GM18520 (cell line): Measurements from ENCODE around the gene KIAA1671.

ENCODE experiments used
- ATAC-seq: cut with Tn5 transposase; IDR thresholded peaks from one replicate; pipeline ENCODE4 v1.9.1; 2021; ENCODE audit not compliant: unreplicated experiment

The KIAA1671 gene

GRCh38 chr22:24950272-24950902, 2.1 kb upstream of the KIAA1671 start:
- ATAC-seq: no peak

GRCh38 chr22:24952837-24953383, 394 bp downstream of the KIAA1671 start:
- ATAC-seq: no peak

DNA sequence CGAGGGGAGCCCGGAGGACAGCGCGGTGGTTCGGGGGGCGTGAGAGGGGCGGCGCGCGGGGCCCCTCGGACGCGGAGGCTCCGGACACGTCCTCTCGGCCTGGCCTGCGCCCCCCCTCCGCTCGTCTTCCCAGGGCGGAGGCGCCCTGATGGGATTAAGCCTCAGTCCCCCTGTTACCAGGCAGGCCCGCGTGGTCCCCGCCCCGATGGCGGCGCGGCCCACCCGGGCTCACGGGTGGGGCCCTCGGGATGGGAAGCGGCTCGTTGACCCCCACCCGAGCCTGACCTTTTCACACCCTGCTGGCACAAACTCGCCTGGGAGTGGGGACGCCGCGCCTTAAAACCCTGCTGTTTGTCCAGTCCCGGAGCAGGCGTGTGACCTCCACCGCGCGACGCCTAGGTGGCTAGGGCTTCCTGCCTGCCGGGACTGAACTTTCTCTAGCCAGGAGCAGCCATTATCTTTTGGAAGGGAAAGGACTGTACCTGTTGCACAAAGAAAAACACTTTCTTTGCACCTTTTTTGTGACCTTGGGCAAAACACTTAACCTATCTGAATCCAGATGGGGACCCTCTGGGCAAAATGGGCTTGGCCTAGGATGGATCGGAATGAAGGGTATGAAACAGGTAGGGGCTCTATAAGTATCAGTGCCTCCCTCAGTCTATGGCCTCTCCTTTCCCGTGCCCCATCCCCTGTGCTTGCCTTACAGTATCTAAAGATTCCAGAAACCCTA, 1.0 kb downstream of the KIAA1671 start:
- ATAC-seq: no peak

DNA sequence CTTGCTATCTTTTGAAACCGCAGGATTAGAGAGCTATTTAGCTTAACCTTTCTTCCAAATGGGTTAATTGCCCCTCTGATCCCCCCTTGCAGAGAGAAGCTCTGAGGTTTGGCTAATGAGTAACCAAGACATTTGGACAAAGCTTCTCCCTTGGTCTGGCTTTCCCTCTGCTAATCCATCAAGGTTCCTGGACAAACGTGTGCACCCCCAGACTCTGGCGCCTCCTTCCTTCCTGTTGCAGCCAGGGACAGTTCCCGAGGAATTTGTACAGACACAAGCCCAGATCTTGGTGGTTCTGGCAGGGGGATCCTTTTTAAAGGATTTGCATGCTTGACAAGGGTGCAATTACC, 1.6 kb downstream of the KIAA1671 start:
- ATAC-seq: no peak

GRCh38 chr22:24954856-24955255, 2.3 kb downstream of the KIAA1671 start:
- no peak for ATAC-seq

- ATAC-seq: no peak
Measured at GRCh38 chr22:24957043-24957442, 4.5 kb downstream of the KIAA1671 start.

- ATAC-seq: no peak
Measured at GRCh38 chr22:24961217-24961844, 8.8 kb downstream of the KIAA1671 start.

GRCh38 chr22:24962094-24962493, 9.6 kb downstream of the KIAA1671 start:
- no peak for ATAC-seq

- ATAC-seq: no peak
Measured at GRCh38 chr22:24962835-24963234, 10.3 kb downstream of the KIAA1671 start.

DNA sequence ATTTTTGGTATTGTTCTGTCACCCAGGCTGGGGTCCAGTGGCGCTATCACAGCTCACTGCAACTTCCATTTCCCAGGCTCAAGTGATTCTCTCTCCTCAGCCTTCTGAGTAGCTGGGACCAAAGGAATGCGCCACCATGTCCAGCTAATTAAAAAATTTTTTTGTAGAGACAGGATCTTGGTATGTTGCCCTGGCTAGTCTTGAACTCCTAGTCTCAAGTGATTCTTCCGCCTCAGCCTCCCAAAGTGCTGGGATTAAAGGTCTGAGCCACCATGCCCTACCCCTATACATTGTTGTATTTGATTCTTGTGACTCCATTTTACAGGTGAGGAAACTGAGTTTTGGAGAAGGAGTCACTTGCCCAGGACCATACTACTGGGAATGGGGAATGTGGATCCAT, 11.9 kb downstream of the KIAA1671 start:
- no peak for ATAC-seq

- ATAC-seq: no peak
Measured at GRCh38 chr22:24965822-24966626, 13.5 kb downstream of the KIAA1671 start.

DNA sequence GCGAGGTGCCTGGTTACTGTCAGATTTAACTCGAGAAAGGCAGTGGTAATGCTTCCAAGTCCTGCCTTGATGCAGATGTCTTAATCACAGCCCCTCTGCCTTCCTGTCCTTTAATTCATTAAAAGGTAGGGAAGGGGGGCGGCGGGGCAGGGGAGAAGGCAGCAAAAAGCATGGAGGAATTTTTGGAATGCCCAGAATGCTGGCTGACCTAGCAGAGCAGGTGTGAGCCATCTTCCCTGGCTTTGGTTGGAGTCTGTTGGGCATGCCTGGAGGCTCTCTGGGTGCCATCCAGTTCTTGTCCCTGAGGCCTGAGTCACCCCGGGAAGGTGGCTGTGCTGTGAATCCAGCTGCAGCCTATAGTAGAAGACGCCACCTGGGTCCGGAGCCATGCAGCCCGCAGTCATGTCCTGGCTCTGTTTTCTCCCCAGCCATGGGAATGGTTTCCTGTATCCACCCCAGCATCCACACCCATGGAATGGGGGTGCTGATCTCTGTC, 15.6 kb downstream of the KIAA1671 start:
- ATAC-seq: no peak

DNA sequence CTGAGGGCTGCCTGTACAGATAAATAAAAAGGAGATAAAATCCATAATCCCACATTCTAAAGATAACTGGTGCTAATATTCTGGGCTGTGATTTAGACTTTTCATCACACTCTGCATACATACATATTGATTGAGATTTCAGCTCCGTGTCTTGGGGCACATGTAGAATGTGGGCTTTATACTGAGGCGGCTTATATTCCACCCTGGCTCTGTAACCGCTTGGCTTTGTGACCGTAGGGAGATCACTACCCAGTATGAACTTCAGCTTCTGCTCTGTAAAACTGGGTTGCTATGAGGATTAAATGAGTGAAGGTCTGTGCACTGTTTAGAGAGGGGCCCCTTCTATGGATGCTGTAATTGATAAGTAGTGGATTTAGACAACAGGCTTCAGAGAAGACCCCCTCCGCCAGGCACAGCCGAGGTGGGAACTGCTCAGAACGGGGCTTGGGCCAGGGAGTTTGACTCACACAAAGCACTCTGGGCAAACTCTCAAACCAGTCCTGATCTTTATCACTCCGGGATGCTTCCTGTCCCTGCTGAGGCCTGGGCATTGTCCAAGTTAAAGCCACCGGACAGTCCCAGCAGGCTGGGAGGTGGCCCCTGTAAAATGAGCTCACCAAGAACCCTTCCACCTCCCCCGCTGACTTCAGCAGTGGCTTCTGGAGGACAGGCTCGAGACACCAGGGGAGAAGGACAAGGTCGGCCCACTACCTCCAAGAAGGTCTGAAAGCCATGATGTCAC, 17.2 kb downstream of the KIAA1671 start:
- no peak for ATAC-seq

- no peak for ATAC-seq
Measured at GRCh38 chr22:24972369-24972768, 19.9 kb downstream of the KIAA1671 start.

GRCh38 chr22:24973872-24974271, 21.4 kb downstream of the KIAA1671 start:
- ATAC-seq: no peak

- ATAC-seq: no peak
Measured at GRCh38 chr22:24975125-24975640, 22.7 kb downstream of the KIAA1671 start.

DNA sequence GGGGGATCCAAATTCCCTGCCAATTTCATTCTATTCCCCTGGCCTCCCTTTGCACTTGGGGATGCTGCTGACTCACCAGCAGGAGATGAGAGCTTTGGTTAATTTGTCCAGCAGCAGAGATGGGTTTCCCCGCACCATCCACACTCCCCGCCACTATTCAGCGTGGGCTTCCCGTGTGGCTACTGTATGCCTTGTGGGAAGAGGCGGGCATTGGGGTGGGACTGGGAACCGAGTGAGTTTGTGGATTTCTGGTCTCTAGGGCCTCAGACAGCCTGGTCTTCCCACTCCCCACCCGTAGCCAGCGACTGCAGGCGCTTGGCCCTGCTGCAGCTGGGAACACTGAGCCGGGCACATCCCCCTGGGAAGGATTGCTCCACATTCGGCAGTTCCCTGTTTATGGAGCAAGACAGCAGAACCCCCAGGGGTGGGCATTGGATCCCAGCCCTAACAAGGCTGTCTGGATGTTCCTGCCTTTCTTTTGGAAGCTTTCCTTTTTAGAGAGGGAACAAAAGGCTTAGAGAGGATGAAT, 23.4 kb downstream of the KIAA1671 start:
- ATAC-seq: no peak

- ATAC-seq: no peak
Measured at GRCh38 chr22:24976442-24977218, 24.1 kb downstream of the KIAA1671 start.
